Prostate gland (tissue), 2 donors: ENCODE measurements around the gene DCAF10.

ENCODE experiments used
- POLR2AphosphoS5 ChIP-seq: sonication (generic); formaldehyde crosslinking; IDR thresholded peaks from one replicate; pipeline ENCODE4 v1.6.1; 2017; ENCODE audit warnings: antibody characterized with exemption
- TF ChIP-seq, protein P1 (sequence below), 4 experiments: fragments of 200-600 bp in 2 of 4; fragments of 450-650 bp in 2 of 4; sonication (generic) in 2 of 4; IDR thresholded peaks; 1 replicate in 3 of 4; 2 replicates in 1 of 4; pipeline ENCODE4 v1.5.1; 2016 to 2019; ENCODE audit warnings: antibody characterized with exemption in 4 of 4, mild to moderate bottlenecking in 2 of 4, moderate library complexity in 2 of 4

DNA sequence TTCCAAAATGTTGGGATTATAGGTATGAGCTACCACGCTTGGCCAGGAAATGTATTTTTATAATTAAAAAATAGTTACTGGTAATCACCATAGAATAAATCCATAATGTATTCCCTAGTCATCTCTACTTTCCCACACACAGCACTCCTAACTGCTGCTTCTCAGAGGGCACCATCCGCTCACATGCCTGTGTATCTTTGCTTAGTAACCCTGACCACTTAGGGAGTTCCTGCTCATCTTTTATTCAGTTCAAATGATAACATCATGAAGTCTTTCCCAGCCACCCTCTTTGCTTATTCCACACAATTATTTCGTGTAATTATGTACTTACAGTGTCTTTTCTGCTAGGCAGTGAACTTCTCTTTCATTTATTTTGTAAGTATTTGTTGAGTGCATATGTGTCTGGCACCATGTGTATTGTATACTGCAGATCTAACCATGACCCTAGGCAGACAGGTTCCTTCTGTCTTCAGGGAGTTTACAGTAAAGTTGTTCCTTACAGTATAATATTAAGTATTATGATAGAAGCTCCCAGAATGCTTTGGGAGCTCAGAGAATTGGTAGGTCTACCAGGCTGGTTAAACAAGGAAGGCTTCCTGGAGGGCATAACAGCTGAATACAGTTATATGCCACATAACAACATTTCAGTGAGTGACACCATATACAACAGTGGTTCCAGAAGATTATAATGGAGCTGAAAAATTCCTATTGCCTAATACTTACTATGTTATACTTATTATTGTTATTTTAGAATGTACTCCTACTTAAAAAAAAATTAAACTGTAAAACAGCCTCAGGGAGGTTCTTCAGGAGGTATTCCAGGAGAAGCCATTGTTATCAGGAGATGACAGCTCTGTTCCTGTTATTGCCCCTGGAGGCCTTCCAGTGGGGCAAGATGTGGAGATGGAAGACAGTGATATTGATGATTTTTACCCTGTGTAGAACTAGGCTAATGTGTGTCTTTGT is 39.2 kb downstream of the DCAF10 start:
- TF ChIP-seq, protein P1, sequence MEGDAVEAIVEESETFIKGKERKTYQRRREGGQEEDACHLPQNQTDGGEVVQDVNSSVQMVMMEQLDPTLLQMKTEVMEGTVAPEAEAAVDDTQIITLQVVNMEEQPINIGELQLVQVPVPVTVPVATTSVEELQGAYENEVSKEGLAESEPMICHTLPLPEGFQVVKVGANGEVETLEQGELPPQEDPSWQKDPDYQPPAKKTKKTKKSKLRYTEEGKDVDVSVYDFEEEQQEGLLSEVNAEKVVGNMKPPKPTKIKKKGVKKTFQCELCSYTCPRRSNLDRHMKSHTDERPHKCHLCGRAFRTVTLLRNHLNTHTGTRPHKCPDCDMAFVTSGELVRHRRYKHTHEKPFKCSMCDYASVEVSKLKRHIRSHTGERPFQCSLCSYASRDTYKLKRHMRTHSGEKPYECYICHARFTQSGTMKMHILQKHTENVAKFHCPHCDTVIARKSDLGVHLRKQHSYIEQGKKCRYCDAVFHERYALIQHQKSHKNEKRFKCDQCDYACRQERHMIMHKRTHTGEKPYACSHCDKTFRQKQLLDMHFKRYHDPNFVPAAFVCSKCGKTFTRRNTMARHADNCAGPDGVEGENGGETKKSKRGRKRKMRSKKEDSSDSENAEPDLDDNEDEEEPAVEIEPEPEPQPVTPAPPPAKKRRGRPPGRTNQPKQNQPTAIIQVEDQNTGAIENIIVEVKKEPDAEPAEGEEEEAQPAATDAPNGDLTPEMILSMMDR (IDR thresholded peaks at IDR 0.05) = no peak
- no peak for TF ChIP-seq POLR2AphosphoS5
